ENCODE measurements around the gene NNMT.

- TF ChIP-seq CTCF (IDR thresholded peaks at IDR 0.05) (no peak), EZH2 (IDR thresholded peaks at IDR 0.05; ENCODE audit: borderline replicate concordance, insufficient read depth, low read depth, low read length, poor library complexity, severe bottlenecking) (no peak)
These were observed 25.5 kb downstream of the NNMT start for GRCh38 chr11:114321621-114322257.

Data from B cell (primary cell).